NCI-H2196 (cell line): ENCODE measurements around the gene THADA.
"Not testable (repeated sequence)": the region's sequence is repeated elsewhere in the genome, so short reads cannot be mapped to it uniquely, and the experiment has no call there.

Experiments
- DNase-seq: peaks from one replicate; lab custom pipeline; 2025; ENCODE audit not compliant: unreplicated experiment; lab: John Stamatoyannopoulos, UW

THADA gene

DNA sequence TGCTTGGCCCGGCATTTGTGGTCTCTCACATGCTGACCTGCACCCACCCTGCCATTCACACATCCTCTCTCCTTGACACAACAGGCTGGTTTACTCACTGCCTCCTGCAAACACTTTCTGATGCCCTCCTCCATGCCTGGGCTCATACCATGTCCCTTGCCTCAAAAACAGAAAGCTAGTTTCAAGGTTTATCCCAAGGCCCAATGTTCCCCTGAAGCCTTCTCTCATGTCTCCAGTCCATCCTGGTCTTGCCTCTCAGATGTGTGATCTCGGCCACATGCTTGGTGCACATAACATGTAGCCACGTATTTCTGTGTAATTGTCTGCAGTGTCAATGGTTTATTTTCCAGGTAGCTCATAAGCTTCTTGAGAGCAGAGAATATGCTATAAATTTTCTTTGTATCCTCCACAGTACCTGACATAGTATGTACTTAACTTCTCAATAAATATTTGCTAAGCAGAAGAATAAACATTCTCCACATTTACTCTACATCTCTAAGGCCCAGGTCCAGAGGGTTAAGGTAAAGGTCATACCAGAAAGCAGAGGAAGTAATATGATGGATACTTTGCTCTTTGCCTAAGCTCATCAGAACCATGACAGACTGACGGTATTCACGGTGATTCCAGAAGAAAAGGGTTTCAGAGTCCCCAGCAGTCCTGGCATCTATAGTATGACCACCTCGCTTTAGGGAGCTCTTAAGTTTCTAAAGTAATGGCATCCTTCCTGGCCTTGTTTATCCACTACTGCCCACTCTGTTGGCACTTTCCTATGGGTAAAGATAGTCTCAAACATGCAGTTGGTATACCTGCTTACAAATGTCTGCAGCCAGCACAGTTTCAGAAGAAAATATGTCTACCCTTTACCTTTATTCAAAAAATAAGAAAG lies 206.0 kb downstream of the THADA start:
- DNase-seq = no peak

DNA sequence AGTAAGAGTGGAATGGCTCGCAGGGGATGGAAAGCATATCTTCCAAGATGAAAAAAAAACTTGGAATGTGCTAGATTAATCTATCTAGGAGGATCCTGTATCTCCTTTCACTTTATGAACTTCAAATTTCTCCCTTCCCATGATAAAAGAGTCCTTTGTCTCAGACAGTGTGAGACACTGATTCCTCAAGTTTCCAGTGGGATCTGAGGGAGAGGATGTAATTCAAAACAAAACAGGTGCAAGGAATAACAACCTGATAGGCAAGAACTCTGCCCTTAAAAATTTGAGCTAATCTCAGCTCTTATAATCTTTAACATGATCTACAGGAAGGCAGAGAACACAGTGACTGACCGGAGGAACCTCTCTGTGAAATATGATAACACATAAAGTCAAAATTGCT lies 207.5 kb downstream of the THADA start:
- no peak for DNase-seq

DNA sequence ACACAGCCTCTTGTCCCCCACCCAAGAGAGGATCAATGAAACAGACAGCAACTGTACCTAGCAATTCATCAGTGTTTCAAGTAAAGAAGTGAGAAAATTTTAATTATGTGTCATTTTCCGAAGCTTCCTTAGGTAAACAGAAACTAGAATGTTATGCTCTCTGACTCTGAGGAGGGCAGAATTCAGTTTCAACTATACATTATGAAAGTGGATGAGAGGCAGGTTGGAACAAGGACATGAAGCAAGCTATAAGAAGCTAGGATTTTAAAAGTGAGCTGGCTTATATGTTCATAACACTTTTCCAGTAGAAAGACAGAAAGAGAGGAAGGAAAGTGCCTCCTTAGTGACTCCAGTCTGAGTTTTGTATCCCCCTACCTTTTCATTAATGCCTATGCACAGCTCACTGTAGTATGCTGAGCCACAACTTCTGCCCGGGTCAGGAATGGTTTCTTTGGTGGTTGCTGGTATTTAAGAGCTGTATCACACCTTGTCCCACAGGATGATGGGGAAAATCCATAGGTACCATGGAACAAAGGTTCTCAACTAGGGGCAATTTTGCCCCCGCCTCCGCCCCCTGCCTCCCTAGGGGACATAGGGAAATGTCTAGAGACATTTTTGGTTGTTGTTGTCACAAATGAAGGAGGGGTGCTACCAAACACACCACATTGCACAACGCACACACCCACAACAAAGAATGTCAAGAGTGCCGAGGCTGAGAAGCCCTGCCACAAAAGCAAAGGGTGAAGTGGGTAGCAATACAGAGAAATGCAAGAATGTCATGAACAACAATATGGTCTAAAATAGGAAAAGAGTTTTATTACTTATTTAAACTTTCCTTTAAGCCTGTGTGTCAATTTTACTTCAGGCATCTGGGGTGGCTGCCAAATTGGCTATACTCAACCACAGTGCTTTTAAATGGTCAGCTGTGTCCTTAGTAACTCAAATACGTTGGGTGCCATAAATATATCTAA lies 208.5 kb downstream of the THADA start:
- DNase-seq = no peak

DNA sequence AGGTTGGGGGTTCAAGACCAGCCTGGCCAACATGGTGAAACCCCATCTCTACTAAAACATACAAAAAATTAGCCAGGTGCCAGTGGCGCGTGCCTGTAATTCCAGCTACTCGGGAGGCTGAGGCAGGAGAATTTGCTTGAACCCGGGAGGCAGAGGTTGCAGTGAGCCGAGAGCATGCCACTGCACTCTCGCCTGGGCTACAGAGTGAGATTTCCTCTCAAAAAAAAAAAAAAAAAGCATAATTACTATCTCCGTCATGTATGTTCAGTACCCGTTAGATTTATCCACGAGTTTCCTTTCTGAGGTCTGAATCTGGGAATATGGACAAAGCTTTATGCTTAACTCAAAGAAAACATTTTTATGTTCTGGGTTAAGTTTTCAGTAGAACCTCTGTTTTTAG lies 209.2 kb downstream of the THADA start:
- DNase-seq = not testable (repeated sequence)

DNA sequence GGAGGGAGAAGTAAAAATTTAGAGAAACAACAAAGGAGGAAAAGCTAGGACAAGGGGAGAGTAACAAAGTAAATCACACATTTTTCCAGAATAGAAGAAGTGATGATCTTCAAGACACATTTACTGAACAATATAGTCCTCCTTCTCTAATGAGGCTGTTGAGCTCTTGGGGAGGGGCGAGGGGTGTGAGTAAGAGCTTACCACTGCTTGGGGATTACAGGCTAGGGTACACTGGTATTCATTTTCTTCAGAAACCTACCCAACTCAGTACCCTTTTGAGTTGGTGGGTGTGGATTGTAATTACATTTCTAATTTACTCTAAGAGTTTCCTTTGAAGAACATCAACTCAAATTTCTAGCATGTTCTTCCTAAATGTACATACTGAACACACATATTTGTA lies 211.7 kb downstream of the THADA start:
- DNase-seq = no peak

DNA sequence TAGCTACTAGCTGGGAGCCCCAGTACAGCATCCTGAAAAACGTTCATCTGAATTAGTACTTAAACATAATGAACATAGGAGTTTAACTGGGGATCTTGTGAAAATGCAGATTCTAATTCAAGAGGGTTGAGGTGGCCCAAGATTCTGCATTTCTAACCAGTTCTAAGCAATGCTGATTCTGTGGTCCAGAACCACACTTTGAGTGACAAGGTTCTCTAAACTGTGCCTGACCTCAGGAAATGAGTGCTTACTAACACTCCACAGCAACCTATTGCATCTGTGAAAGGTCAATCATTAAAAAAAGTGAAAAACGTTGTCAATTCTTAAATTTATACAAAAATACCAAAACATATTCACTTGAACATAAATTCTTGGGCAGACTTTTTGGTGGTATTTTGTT lies 212.3 kb downstream of the THADA start:
- DNase-seq = no peak

DNA sequence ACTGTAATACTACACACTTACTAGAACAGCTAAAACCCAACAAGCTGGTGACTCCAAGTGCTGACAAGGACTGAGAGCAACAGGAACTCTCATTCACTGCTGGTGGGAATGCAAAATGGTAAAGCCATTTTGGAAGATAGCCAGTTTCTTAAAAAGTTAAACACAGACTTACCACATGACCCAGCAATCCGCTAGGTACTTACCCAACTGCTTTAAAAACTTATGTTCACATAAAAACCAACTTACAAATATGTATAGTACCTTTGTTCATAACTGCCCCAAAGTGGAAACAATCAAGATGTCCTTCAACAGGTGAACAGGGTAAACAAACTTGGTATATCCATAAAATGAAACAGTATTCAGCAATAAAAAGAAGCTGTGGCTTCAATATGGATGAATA lies 216.3 kb downstream of the THADA start:
- DNase-seq = no peak

DNA sequence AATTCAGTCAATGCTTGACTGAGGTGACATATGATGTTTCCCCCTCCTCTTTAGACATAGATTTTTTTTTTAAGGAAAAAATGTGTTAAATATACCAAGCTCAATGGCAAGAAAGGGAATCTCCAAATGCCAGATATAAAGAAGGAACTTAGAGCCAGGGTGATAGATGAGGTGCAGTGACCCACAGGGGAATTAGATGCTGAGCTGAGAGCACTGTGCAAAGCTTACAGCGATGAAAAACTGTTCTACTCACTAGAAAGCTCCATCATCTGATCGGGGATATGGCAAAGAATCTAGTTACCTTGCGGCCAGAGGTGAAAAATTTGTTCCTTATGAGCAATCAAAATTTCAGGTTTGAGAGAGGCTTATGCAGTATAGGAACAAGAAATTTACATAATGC lies 218.5 kb downstream of the THADA start:
- DNase-seq = no peak

DNA sequence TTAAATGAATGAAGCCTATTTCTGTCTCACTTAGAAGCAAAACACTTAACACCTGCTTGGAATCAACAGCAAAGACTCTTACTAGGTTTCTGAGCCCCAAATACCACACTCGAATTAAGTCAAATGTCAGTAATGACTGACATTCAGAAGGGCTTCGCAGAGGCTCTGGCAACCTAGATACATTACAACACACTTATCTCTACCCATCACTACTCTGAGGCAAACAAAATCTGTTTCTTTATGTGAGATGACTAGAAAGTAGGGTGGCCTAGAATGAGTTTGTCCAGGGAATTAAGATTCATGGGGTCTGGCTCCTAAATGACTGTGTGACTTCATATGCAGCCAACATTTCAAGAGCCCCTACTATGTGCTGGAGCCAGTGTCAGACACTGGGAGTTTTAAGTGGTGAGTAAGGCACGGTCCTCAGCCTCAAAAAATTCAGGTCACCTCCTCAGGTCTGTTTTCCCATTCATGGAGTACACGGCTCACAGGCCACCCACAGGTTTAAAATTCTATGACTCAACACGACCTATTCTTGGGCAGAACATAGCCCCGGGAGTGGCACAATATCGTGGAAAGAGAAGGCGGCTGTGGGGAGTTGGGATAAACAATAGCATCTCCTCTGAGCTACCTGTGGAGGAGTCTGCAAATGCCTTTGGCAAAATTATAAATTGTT lies 219.2 kb downstream of the THADA start:
- no peak for DNase-seq

DNA sequence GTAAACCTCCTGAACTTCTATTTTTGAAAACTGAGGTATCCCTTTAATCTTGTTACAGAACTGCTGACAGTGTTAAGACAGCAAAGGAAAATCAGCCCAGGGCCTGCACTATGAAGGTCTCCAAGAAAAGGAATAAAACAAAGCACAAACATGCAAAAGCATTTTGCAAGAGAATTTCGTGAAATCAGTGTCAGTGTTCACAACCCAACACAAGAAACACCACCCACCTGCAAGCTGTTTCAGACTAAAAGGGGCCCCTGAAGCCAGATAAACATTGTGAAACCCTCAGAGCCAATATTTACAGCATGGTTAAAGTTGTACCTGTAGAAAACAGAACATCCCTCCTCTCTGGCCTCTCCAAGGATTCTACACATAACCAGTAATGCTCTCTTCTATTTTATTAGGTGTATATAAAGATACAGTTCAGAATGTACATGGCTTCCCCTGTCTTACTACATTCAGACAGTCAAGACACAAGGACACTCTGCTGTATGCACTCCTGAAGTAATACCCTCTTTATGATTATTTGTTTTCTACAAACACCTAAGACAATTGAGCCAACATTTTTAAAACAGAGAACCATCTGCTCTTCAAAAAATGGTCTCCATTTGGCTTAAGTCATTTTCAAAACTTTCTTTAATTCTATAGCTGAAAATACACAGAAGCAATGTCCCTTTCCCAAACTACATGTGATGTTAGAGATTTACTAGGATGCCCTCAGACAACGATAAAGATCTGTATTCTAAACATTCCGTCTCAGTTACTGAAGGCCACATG lies 219.9 kb downstream of the THADA start:
- DNase-seq = no peak

DNA sequence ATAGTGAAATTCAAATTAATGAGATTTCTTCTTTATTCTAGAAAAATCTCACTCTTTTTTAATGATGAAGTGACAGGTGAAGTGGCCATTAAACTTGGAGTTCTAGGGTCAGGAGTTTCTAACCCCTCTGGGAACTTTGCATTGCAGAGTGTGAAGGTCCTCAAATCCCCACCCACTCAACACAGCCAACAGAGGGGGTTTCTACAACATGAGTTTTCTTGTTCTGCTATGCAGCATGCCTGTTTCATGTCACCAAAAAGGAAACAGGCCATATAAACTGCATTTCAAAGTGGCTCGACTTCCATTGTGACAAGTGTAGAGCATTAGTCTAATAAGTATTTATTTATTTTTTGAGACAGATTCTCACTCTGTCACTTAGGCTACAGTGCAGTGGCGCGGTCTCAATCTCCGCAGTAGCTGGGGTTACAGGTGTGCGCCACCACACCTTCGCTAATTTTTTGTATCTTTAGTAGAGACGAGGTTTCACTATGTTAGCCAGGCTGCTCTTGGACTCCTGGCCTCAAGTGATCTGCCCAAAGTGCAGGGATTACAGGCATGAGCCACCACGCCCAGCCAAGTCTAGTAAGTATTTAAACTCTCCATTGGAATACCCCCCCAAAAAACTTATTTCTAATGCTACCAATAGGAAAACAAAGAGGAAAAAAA lies 223.3 kb downstream of the THADA start:
- DNase-seq = no peak

DNA sequence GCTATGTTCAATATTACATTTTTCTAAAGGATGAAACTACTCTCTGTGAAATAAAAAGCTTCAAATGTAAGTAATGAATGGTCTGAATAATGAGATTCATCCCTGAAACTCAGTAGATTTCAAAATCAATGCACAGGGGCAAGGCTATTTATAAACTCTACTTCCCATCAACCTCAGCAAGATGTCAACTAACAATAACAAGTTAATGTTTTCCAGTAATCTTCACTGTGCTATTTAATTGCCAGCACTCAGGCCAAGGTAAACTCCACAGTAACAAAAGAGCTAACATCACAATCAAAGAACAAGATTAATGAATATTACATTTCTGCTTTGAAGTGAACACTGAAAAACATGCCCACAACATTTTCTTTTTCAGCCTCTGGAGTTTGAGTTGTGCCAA lies 225.1 kb downstream of the THADA start:
- peak; percentile 27 for DNase-seq

DNA sequence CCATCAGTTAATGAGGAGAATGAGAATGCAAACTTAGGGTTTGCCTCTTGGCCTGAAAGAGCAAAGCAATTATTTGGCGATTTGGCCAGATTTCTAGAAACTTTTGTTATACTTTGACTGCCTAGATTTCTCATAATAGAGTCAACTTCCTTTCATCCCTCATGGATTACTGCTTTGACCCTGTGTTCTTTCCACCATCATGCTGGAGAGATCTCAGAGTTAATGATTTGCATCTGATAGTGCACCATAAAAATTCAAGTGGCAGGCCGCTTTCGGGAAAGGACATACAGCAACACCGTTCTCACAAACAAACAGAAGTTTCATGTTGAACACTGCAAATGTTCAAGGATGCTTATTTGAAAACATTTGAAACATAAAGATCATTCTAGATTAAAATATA lies 225.7 kb downstream of the THADA start:
- DNase-seq = no peak

DNA sequence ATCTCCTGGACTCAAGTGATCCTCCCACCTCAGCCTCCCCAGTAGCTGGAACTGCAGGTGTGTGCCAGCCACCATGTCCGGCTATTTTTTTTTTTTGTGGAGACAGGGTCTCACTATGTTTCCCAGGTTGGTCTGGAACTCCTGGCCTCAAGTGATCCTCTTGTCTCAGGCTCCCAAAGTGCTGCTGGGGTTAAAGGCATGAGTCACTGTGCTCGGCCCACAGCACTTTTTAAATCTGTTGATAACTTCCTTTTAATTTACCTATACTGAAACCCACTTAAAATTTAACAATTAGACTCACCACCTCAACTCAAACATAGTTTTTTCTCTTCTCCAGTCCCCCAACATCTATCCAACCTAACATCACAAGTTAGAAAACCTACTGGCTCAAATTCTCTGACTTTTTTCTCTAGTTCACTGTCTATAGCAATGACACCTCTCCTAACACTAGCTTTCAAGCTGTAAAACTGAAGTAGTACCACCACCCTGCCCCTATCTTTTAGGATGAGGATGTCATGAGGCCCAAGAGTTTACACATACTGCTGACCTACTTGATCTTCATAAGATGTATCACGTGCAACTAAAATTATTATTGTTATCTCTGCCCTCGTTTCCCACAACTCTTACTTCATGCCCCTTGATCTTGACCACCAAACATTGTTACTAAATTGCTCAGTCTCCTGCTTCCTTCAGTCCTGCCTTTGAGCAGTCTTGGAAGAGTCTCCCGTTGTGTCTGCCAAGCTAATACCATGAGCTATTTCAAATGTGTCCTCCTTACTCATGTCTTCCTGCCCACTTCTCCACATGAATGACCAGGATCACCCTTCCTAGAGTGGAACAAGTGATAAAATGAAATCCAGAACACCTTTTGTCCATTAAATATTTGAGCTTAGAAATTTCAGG lies 227.1 kb downstream of the THADA start:
- no peak for DNase-seq

DNA sequence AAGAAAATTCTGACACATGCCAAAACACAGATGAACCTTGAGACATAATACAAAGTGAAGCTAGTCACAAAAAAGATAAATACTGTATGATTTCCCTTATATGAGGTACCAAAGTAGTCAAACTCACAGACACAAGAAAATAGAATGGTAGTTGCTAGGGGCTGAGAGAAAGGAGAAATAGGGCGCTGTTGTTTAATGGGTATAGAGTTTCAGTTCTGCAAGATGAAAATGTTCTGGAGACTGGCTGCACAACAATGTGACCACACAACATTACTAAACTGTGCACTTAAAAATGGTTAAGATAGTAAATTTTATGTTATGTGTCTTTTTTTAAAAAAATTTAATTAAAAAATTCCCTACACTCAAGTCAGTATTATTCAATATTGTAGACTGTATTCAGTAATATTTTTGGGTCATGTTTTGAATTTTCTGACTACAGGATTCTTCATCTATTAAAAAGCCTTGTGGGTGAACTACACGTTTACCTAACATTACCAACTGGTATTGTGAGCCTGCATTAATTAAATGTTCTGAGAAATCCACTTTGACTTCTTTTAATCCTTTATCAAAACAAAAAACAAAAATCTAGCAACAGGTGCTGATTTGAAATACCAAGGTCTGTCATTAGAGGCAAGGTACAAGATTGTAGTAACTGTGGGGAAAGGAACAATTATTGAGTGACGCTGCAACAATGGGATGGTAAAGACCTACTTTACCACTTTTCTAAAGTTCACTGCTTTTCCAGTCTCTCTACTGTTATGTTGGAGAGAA lies 228.6 kb downstream of the THADA start:
- DNase-seq = no peak

DNA sequence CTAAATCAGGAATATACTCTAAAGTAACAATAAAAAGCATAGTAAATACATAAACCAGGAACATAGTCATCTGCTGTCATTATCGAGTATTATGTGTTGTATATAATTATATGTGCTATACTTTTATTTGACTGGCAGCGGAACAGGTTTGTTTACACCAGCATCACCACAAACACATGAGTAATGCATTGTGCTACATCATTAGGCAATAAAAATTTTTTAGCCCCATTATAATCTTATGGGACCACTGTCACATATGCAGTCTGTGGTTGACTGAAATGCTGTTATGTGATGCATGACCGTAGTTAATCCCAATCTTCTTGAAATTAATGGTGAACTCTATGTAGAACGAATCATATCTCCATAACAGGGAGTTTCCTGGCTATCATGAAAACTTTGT lies 232.7 kb downstream of the THADA start:
- DNase-seq = no peak

DNA sequence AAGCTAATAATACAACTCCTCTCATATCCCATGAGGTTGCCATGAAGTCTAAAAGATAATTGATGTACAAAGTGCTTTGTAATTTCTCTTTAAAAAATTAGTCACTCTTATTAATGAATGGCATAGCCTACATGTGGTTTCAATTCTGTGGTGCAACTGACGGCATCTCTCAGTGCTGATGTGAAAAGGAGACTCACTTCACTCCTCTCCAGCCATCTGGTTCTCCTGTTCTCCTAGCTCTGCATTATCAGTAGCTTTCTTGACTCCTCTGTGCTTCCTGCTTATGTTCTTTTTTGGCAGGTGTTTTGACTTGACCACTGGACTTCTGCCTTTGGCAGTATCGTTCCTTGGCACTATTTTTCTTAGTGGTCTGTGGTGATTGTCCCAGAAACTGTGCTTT lies 234.6 kb downstream of the THADA start:
- DNase-seq = no peak

DNA sequence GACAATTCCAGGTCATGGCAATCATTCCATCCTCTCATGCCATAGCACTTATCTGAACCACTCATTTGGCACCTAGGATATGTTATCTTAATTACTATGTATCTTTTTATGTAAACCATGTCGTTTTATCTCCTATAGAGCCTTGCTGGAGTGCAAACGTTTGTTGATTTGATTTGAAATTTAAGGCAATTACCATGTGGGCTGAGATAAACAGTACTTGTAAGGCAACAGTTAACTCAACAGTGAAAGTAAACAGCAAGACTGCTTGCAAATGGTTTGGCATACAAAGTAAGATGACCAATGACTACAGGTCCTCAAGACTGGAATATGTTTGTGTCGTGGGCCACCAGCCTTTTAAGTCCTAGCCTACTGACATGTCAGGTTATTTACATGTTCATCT lies 235.7 kb downstream of the THADA start:
- no peak for DNase-seq
